Measurements from ENCODE around the gene SERPINB1. TPM values are rescaled to one million over a fixed set of nuclear protein-coding genes. Genes with fewer than 3 reads are reported as not detected.

The SERPINB1 gene
- polyA plus RNA-seq, 1 of the 3 experiments (the other 2 are of a cell fraction) = 9.4 TPM

GRCh38 chr6:2866171-2866846 is 24.6 kb upstream of the SERPINB1 start:
- H3F3A ChIP-seq (replicated peaks; ENCODE audit: insufficient read depth) = no peaks in the 10 kb centered on the region
- POLR2A ChIA-PET = no interaction called here
- no peaks in the 10 kb centered on the region for H3K36me3 ChIP-seq (replicated peaks in 1 of 2; ENCODE audit: control insufficient read depth in 1 of 2, insufficient read depth in 2 of 2, low read length in 1 of 2)
- no peak for TF ChIP-seq EP300 (IDR thresholded peaks at IDR 0.05; ENCODE audit: borderline replicate concordance in 1 of 2, low read depth in 1 of 2, low read length in 1 of 2)
- no peak for TF ChIP-seq ELF1 (IDR thresholded peaks at IDR 0.05)
- TF ChIP-seq FOXJ3 (CRISPR knock-in tag; IDR thresholded peaks at IDR 0.05) = no peak
- no peak for TF ChIP-seq RXRA (IDR thresholded peaks at IDR 0.05; ENCODE audit: borderline replicate concordance, low read depth)
- no peak for TF ChIP-seq TCF12 (IDR thresholded peaks at IDR 0.05)
- H3K4me1 ChIP-seq (ENCODE audit: control insufficient read depth in 1 of 2, insufficient read depth in 2 of 2, low read depth in 1 of 2, low read length in 1 of 2) = no peaks in the 10 kb centered on the region; a peak in 1 of 4 replicates
- H3K27me3 ChIP-seq (ENCODE audit: insufficient read depth) = no peaks in the 10 kb centered on the region
- no peak overlapping the region for H2AFZ ChIP-seq (ENCODE audit: low read depth)
- no peak for DNase-seq
- H4K20me1 ChIP-seq (ENCODE audit: insufficient read depth) = no peaks in the 10 kb centered on the region
- H3K9me3 ChIP-seq = no peaks in the 10 kb centered on the region
- no peak overlapping the region for H3K27ac ChIP-seq (ENCODE audit: low read depth in 2 of 2, low read length in 1 of 2)
- 47% methylated on average over 8 of the region's 8 CpGs for whole genome bisulfite sequencing (ENCODE audit: low lambda C conversion rate)
- CTCF ChIA-PET = interaction anchor here (0.9 to 2.1 kb wide), 5 partner anchors 11 to 122 kb away, joined by 3 to 8 read pairs (median 4); no protein-coding TSS in a partner anchor
- no peaks in the 10 kb centered on the region for H3K9me2 ChIP-seq
- no peaks in the 10 kb centered on the region for H3K79me2 ChIP-seq (ENCODE audit: insufficient read depth)
- H3K9ac ChIP-seq = no peak overlapping the region
- H3K4me3 ChIP-seq (ENCODE audit: low read depth in 2 of 2, low read length in 1 of 2) = no peak overlapping the region
- H3K4me2 ChIP-seq = no peak overlapping the region

GRCh38 chr6:2865694-2866151 is 24.1 kb upstream of the SERPINB1 start:
- H3K4me1 ChIP-seq (ENCODE audit: control insufficient read depth in 1 of 2, insufficient read depth in 2 of 2, low read depth in 1 of 2, low read length in 1 of 2) = no peaks in the 10 kb centered on the region; a peak in 1 of 4 replicates
- H3F3A ChIP-seq (replicated peaks; ENCODE audit: insufficient read depth) = no peaks in the 10 kb centered on the region
- 78% methylated on average over 4 of the region's 4 CpGs for WGBS (ENCODE audit: low lambda C conversion rate)
- no peaks in the 10 kb centered on the region for H3K27me3 ChIP-seq (ENCODE audit: insufficient read depth)
- DNase-seq = no peak
- no peak overlapping the region for H3K4me3 ChIP-seq (ENCODE audit: low read depth in 2 of 2, low read length in 1 of 2)
- H3K9me3 ChIP-seq = no peaks in the 10 kb centered on the region
- H4K20me1 ChIP-seq (ENCODE audit: insufficient read depth) = no peaks in the 10 kb centered on the region
- no peak overlapping the region for H3K9ac ChIP-seq
- ChIA-PET POLR2A (no interaction called here), CTCF (interaction anchor here (0.9 to 2.1 kb wide), 5 partner anchors 11 to 123 kb away, joined by 3 to 8 read pairs (median 4); no protein-coding TSS in a partner anchor)
- H3K9me2 ChIP-seq = no peaks in the 10 kb centered on the region
- no peak overlapping the region for H3K4me2 ChIP-seq
- TF ChIP-seq YY1 (IDR thresholded peaks at IDR 0.05; ENCODE audit: low read depth) (no peak), USF1 (IDR thresholded peaks at IDR 0.05; ENCODE audit: borderline replicate concordance, low read depth) (no peak), EP300 (IDR thresholded peaks at IDR 0.05; ENCODE audit: borderline replicate concordance in 1 of 2, low read depth in 1 of 2, low read length in 1 of 2) (no peak), FOXM1 (IDR thresholded peaks at IDR 0.05; ENCODE audit: low read depth) (no peak), TCF12 (IDR thresholded peaks at IDR 0.05) (no peak), MAX (IDR thresholded peaks at IDR 0.05; ENCODE audit: low read depth) (no peak), REST (IDR thresholded peaks at IDR 0.05; ENCODE audit: low read depth, low read length) (no peak), PBX3 (IDR thresholded peaks at IDR 0.05) (no peak), TEAD4 (IDR thresholded peaks at IDR 0.05; ENCODE audit: borderline replicate concordance, insufficient read depth) (no peak), RFX5 (IDR thresholded peaks at IDR 0.05; ENCODE audit: low read length) (no peak), IRF3 (IDR thresholded peaks at IDR 0.05; ENCODE audit: low read depth, low read length) (no peak), SIN3A (IDR thresholded peaks at IDR 0.05; ENCODE audit: borderline replicate concordance, low read depth, low read length) (no peak)
- H3K36me3 ChIP-seq (replicated peaks in 1 of 2; ENCODE audit: control insufficient read depth in 1 of 2, insufficient read depth in 2 of 2, low read length in 1 of 2) = no peaks in the 10 kb centered on the region
- H2AFZ ChIP-seq (ENCODE audit: low read depth) = no peak overlapping the region
- no peak overlapping the region for H3K27ac ChIP-seq (ENCODE audit: low read depth in 2 of 2, low read length in 1 of 2)
- H3K79me2 ChIP-seq (ENCODE audit: insufficient read depth) = no peaks in the 10 kb centered on the region
